GM12878 (cell line): ENCODE results near the gene NAALADL2. TPM values are rescaled to one million over a fixed set of nuclear protein-coding genes. Genes with fewer than 3 reads are reported as not detected.

ENCODE experiments used
- BCL11A ChIP-seq: IDR thresholded peaks from 2 replicates; pipeline ENCODE4 v1.6.1; 2011; ENCODE audit warnings: low read depth, low read length
- CBFB ChIP-seq: IDR thresholded peaks from 2 replicates; pipeline ENCODE4 v1.6.1; 2016; ENCODE audit warnings: antibody characterized with exemption, low read depth
- CBX5 ChIP-seq: sonication (generic); IDR thresholded peaks from 2 replicates; pipeline ENCODE4 v1.6.1; 2016; ENCODE audit warnings: low read depth, moderate library complexity, mild to moderate bottlenecking, inconsistent platforms
- EGR1 ChIP-seq, 2 experiments: IDR thresholded peaks; 1 replicate in 1 of 2; 2 replicates in 1 of 2; pipeline ENCODE4 v1.6.1; 2011 to 2012; ENCODE audit warnings: low read depth in 2 of 2, low read length in 2 of 2, borderline replicate concordance in 1 of 2, mild to moderate bottlenecking in 1 of 2, moderate library complexity in 1 of 2
- FOXK2 ChIP-seq: fragments of 450-650 bp; IDR thresholded peaks from 2 replicates; pipeline ENCODE4 v1.6.1; 2017; ENCODE audit warnings: mild to moderate bottlenecking, moderate library complexity
- GABPA ChIP-seq: IDR thresholded peaks from 2 replicates; pipeline ENCODE4 v1.6.1; 2014; ENCODE audit warnings: antibody characterized with exemption, low read depth, mild to moderate bottlenecking, inconsistent platforms
- HDGF ChIP-seq: fragments of 450-650 bp; IDR thresholded peaks from 2 replicates; pipeline ENCODE4 v1.6.1; 2016; ENCODE audit warnings: antibody characterized with exemption
- IKZF2 ChIP-seq, 2 experiments: fragments of 450-650 bp; IDR thresholded peaks; 2 replicates each; pipeline ENCODE4 v1.6.1; 2017; ENCODE audit warnings: mild to moderate bottlenecking in 2 of 2, moderate library complexity in 2 of 2
- JUND ChIP-seq: IDR thresholded peaks from 2 replicates; pipeline ENCODE4 v1.6.1; 2012; ENCODE audit warnings: low read depth, mild to moderate bottlenecking, low read length, improper control_type of control experiment, moderate library complexity
- KAT2A ChIP-seq: conservative IDR thresholded peaks from 2 replicates; pipeline ENCODE4 v1.6.1; 2011; ENCODE audit warnings: low read depth, low read length; ENCODE audit not compliant: control insufficient read depth
- KDM1A ChIP-seq: fragments of 200-600 bp; sonication (generic); IDR thresholded peaks from 2 replicates; pipeline ENCODE4 v1.6.1; 2016; ENCODE audit warnings: borderline replicate concordance
- LARP7 ChIP-seq: fragments of 450-650 bp; IDR thresholded peaks from 2 replicates; pipeline ENCODE4 v1.6.1; 2017; ENCODE audit warnings: mild to moderate bottlenecking
- MTA2 ChIP-seq: fragments of 450-650 bp; IDR thresholded peaks from 2 replicates; pipeline ENCODE4 v1.6.1; 2016; ENCODE audit warnings: low read depth, mild to moderate bottlenecking, moderate library complexity
- MTA3 ChIP-seq: IDR thresholded peaks from 2 replicates; pipeline ENCODE4 v1.6.1; 2012; ENCODE audit warnings: low read length, inconsistent platforms, borderline replicate concordance
- MYC ChIP-seq: IDR thresholded peaks from 2 replicates; pipeline ENCODE4 v1.6.1; 2011; ENCODE audit warnings: mild to moderate bottlenecking, low read length, moderate library complexity, inconsistent platforms; ENCODE audit not compliant: insufficient read depth, insufficient replicate concordance, insufficient read length, severe bottlenecking
- NR2C2 ChIP-seq: IDR thresholded peaks from 2 replicates; pipeline ENCODE4 v1.6.1; 2011; ENCODE audit warnings: borderline replicate concordance, low read depth; ENCODE audit not compliant: control insufficient read depth, insufficient read length
- RB1 ChIP-seq: fragments of 450-650 bp; formaldehyde crosslinking; IDR thresholded peaks from 2 replicates; pipeline ENCODE4 v1.6.1; 2017; ENCODE audit warnings: mild to moderate bottlenecking, borderline replicate concordance
- RELA ChIP-seq: fragments of 450-650 bp; IDR thresholded peaks from 2 replicates; pipeline ENCODE4 v1.8.0; 2014; ENCODE audit warnings: borderline replicate concordance; ENCODE audit not compliant: partially characterized antibody
- SMC3 ChIP-seq: IDR thresholded peaks from 2 replicates; pipeline ENCODE4 v1.6.1; 2011; ENCODE audit warnings: low read length, improper control_type of control experiment, borderline replicate concordance
- SPI1 ChIP-seq: IDR thresholded peaks from 2 replicates; pipeline ENCODE4 v1.6.1; 2011; ENCODE audit warnings: low read depth, mild to moderate bottlenecking, low read length, moderate library complexity, borderline replicate concordance; ENCODE audit not compliant: insufficient read depth
- SREBF2 ChIP-seq: IDR thresholded peaks from 2 replicates; pipeline ENCODE4 v1.6.1; 2012; ENCODE audit warnings: mild to moderate bottlenecking, low read length
- TAF1 ChIP-seq: IDR thresholded peaks from 2 replicates; pipeline ENCODE4 v1.6.1; 2011; ENCODE audit warnings: mild to moderate bottlenecking, low read depth, low read length, borderline replicate concordance
- ZBED1 ChIP-seq: IDR thresholded peaks from 2 replicates; pipeline ENCODE4 v1.6.1; 2016; ENCODE audit warnings: borderline replicate concordance
- ZNF622 ChIP-seq: fragments of 450-650 bp; IDR thresholded peaks from 2 replicates; pipeline ENCODE4 v1.6.1; 2017; ENCODE audit warnings: mild to moderate bottlenecking, inconsistent platforms
- polyA plus RNA-seq, 11 experiments: library from polyadenylated mRNA; depleted of rRNA in 4 of 11; unstranded in 6 of 11; stranded (reverse) in 5 of 11; fragments of >200 nt; fragmentation: Nextera tagmentation in 4 of 11; fragmentation: Illumina TruSeq in 1 of 11; extraction: Ambion mirVana in 4 of 11; extraction: Trizol in 1 of 11; gene quantifications; 1 replicate in 1 of 11; 2 replicates in 10 of 11; pipeline versions ENCODE4 v1.2.1 to v1.2.3, GENCODE V29; 2011 to 2016; ENCODE audit warnings: inconsistent platforms in 2 of 11, missing spikeins in 2 of 11, low read depth in 1 of 11
- total RNA-seq, 4 experiments: library from RNA; depleted of rRNA in 3 of 4; stranded (reverse); fragments of >200 nt in 3 of 4; fragmentation: Illumina TruSeq in 1 of 4; extraction: Trizol in 1 of 4; gene quantifications; 2 replicates each; pipeline versions ENCODE4 v1.2.1 to v1.2.3, GENCODE V29; 2013 to 2021
- TF ChIP-seq, protein P1 (sequence below): fragments of 450-650 bp; IDR thresholded peaks from 2 replicates; pipeline ENCODE4 v1.6.1; 2017; ENCODE audit warnings: mild to moderate bottlenecking, moderate library complexity
- TF ChIP-seq, protein P2 (sequence below): fragments of 450-650 bp; formaldehyde crosslinking; IDR thresholded peaks from 2 replicates; pipeline ENCODE4 v1.4.0; 2020; ENCODE audit warnings: mild to moderate bottlenecking, moderate library complexity

The NAALADL2 gene
- total and polyA plus RNA-seq, 10 of the 15 experiments (the other 5 are each of a cell fraction or from before 2014, with no cell fraction given), result 0.06 to 10.8 (median 0.46) TPM

DNA sequence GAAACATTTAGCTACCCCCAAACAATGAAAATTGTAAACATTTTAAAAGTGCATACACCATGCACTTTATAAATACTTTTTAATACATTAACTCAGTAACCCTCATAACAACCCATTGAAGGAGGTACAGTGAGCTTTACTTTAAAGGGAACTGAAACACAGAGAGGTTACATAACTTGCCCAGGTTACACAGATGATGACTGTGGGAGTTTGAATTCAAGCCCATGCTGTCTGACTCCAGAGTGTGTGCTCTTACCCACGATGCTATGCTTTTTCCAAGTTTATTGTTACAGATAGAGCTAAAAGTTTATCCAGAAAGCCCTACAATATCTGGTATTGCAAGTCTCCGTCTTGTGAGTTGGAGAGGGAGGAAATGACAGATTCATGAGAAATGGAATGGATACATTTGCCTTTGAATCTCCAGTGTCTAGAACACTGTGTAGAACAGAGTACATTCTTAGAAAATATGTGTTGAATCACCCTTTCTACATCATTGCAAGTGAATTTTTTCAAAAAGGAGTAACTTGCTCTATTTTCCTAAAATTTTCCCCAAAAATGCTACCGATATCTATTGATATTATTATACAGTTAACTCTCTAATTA, 428.3 kb downstream of the NAALADL2 start (continued):
- TF ChIP-seq, protein P1, sequence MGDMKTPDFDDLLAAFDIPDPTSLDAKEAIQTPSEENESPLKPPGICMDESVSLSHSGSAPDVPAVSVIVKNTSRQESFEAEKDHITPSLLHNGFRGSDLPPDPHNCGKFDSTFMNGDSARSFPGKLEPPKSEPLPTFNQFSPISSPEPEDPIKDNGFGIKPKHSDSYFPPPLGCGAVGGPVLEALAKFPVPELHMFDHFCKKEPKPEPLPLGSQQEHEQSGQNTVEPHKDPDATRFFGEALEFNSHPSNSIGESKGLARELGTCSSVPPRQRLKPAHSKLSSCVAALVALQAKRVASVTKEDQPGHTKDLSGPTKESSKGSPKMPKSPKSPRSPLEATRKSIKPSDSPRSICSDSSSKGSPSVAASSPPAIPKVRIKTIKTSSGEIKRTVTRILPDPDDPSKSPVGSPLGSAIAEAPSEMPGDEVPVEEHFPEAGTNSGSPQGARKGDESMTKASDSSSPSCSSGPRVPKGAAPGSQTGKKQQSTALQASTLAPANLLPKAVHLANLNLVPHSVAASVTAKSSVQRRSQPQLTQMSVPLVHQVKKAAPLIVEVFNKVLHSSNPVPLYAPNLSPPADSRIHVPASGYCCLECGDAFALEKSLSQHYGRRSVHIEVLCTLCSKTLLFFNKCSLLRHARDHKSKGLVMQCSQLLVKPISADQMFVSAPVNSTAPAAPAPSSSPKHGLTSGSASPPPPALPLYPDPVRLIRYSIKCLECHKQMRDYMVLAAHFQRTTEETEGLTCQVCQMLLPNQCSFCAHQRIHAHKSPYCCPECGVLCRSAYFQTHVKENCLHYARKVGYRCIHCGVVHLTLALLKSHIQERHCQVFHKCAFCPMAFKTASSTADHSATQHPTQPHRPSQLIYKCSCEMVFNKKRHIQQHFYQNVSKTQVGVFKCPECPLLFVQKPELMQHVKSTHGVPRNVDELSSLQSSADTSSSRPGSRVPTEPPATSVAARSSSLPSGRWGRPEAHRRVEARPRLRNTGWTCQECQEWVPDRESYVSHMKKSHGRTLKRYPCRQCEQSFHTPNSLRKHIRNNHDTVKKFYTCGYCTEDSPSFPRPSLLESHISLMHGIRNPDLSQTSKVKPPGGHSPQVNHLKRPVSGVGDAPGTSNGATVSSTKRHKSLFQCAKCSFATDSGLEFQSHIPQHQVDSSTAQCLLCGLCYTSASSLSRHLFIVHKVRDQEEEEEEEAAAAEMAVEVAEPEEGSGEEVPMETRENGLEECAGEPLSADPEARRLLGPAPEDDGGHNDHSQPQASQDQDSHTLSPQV, result no peak
- TF ChIP-seq ZNF622 (no peak), BCL11A (no peak), LARP7 (no peak), FOXK2 (no peak), SMC3 (no peak), TAF1 (no peak), KAT2A (no peak), CBFB (no peak), ZBED1 (no peak), MTA3 (no peak), CBX5 (no peak), SPI1 (peak; percentile 86), JUND (no peak), KDM1A (no peak), NR2C2 (no peak), RELA (no peak), MYC (no peak), IKZF2 (IDR thresholded peaks at IDR 0.05) (no peak; a peak in 1 of 4 replicates), GABPA (no peak), RB1 (no peak), SREBF2 (no peak), EGR1 (IDR thresholded peaks at IDR 0.05; ENCODE audit: borderline replicate concordance in 1 of 2, low read depth in 2 of 2, low read length in 2 of 2) (no peak), MTA2 (peak; percentile 40; the same call in 1 of the 2 replicates), HDGF (no peak)
- TF ChIP-seq, protein P2, sequence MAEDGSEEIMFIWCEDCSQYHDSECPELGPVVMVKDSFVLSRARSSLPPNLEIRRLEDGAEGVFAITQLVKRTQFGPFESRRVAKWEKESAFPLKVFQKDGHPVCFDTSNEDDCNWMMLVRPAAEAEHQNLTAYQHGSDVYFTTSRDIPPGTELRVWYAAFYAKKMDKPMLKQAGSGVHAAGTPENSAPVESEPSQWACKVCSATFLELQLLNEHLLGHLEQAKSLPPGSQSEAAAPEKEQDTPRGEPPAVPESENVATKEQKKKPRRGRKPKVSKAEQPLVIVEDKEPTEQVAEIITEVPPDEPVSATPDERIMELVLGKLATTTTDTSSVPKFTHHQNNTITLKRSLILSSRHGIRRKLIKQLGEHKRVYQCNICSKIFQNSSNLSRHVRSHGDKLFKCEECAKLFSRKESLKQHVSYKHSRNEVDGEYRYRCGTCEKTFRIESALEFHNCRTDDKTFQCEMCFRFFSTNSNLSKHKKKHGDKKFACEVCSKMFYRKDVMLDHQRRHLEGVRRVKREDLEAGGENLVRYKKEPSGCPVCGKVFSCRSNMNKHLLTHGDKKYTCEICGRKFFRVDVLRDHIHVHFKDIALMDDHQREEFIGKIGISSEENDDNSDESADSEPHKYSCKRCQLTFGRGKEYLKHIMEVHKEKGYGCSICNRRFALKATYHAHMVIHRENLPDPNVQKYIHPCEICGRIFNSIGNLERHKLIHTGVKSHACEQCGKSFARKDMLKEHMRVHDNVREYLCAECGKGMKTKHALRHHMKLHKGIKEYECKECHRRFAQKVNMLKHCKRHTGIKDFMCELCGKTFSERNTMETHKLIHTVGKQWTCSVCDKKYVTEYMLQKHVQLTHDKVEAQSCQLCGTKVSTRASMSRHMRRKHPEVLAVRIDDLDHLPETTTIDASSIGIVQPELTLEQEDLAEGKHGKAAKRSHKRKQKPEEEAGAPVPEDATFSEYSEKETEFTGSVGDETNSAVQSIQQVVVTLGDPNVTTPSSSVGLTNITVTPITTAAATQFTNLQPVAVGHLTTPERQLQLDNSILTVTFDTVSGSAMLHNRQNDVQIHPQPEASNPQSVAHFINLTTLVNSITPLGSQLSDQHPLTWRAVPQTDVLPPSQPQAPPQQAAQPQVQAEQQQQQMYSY (CRISPR knock-in tag), result no peak
